CD4-positive, alpha-beta T cell (primary cell): ENCODE results near the gene HIPK4. TPM values are rescaled to one million over a fixed set of nuclear protein-coding genes. Genes with fewer than 3 reads are reported as not detected.

Experiments used
- ATAC-seq: fragments of 200-7000 bp; cut with Tn5 transposase; one replicate; pipeline ENCODE4 v1.10.0; 2022; ENCODE audit warnings: mild to moderate bottlenecking; ENCODE audit not compliant: poor library complexity
- CTCF ChIA-PET: fragments of 350-600 bp; sonication (Branson Sonifier 250); formaldehyde crosslinking; loops from one replicate; lab custom pipeline; 2021; ENCODE audit warnings: antibody characterized with exemption, inconsistent platforms; lab: Charles Lee
- POLR2A ChIA-PET: fragments of 350-600 bp; sonication (Branson Sonifier 250); formaldehyde crosslinking; loops from one replicate; lab custom pipeline; 2021; ENCODE audit warnings: antibody characterized with exemption, inconsistent platforms; lab: Charles Lee
- DNase-seq, 14 experiments: peaks; one replicate each; pipeline ENCODE4 v3.0.0-alpha.2; 2013 to 2020; ENCODE audit warnings: mixed read lengths in 2 of 14
- H3K27ac ChIP-seq, 2 donors: one replicate each; pipeline versions ENCODE4 v1.5.1 to v1.7.0; 2013; ENCODE audit warnings: low read length in 2 of 2, low read depth in 1 of 2, mild to moderate bottlenecking in 1 of 2
- H3K27me3 ChIP-seq, 2 experiments: 1 replicate in 1 of 2; 2 replicates in 1 of 2; pipeline versions ENCODE4 v1.6.1 to v1.7.0; 2013; ENCODE audit warnings: low read length in 2 of 2, control low read depth in 1 of 2, mild to moderate bottlenecking in 1 of 2, moderate library complexity in 1 of 2; ENCODE audit not compliant: insufficient read depth in 2 of 2, control insufficient read depth in 1 of 2
- H3K36me3 ChIP-seq: one replicate; pipeline ENCODE4 v1.6.1; 2013; ENCODE audit warnings: low read length, control low read depth; ENCODE audit not compliant: insufficient read depth
- H3K4me1 ChIP-seq: one replicate; pipeline ENCODE4 v1.6.1; 2013; ENCODE audit warnings: low read length, control low read depth; ENCODE audit not compliant: insufficient read depth
- H3K4me3 ChIP-seq: one replicate; pipeline ENCODE4 v1.5.1; 2013; ENCODE audit warnings: mild to moderate bottlenecking, low read length, moderate library complexity
- H3K9me3 ChIP-seq, 2 experiments: 1 replicate in 1 of 2; 2 replicates in 1 of 2; pipeline versions ENCODE4 v1.6.1 to v1.7.0; 2013; ENCODE audit warnings: low read length in 2 of 2, mild to moderate bottlenecking in 2 of 2, control low read depth in 1 of 2, moderate library complexity in 1 of 2; ENCODE audit not compliant: control insufficient read depth in 1 of 2, insufficient read depth in 1 of 2
- H3K27ac Mint-ChIP-seq: one replicate; pipeline ENCODE4 v1.8.0; 2020; ENCODE audit warnings: mixed read lengths
- H3K27me3 Mint-ChIP-seq: one replicate; pipeline ENCODE4 v1.8.0; 2021; ENCODE audit warnings: mixed read lengths
- H3K36me3 Mint-ChIP-seq: one replicate; pipeline ENCODE4 v1.8.0; 2021; ENCODE audit warnings: low read depth, mixed read lengths
- H3K4me1 Mint-ChIP-seq: one replicate; pipeline ENCODE4 v1.8.0; 2021; ENCODE audit warnings: low read depth, mixed read lengths
- H3K4me3 Mint-ChIP-seq: one replicate; pipeline ENCODE4 v1.8.0; 2020; ENCODE audit warnings: mild to moderate bottlenecking, mixed read lengths
- H3K9me3 Mint-ChIP-seq: one replicate; pipeline ENCODE4 v1.8.0; 2020; ENCODE audit warnings: mixed read lengths
- CTCF ChIP-seq: fragments of 200-600 bp; IDR thresholded peaks from one replicate; pipeline ENCODE4 v1.8.0; 2022; ENCODE audit warnings: antibody characterized with exemption, mild to moderate bottlenecking
- intact Hi-C, 2 experiments: fragments of 100-400 bp; cut with DNase I in 1 of 2; cut with micrococcal nuclease in 1 of 2; formaldehyde crosslinking; loops; one replicate each; pipeline versions ENCODE4 v1.15.1 to v1.9.0; 2023 to 2025; cut with DNase I, micrococcal nuclease
- total RNA-seq, 174 experiments: library from RNA in 2 of 174; stranded (reverse) in 2 of 174; gene quantifications; one replicate each; pipeline ENCODE4 v1.2.3 and lab custom pipeline; 2021 to 2026

The HIPK4 gene
- total RNA-seq, 2 experiments from 2014 or later, result 0.08 to 0.11 TPM

- Histone ChIP-seq H3K27me3 (no peaks in the 10 kb centered on the region), H3K4me1 (peaks cover 34% of the 10 kb centered on the region), H3K27ac (no peak overlapping the region), H3K4me3 (no peak overlapping the region), H3K36me3 (peaks cover 9% of the 10 kb centered on the region), H3K9me3 (no peaks in the 10 kb centered on the region)
- no peak for TF ChIP-seq CTCF
- Mint-ChIP-seq H3K4me3 (peak overlapping the region; percentile 42), H3K27me3 (peaks cover 4% of the 10 kb centered on the region), H3K36me3 (peaks cover 6% of the 10 kb centered on the region), H3K27ac (no peak overlapping the region), H3K4me1 (peaks cover 24% of the 10 kb centered on the region), H3K9me3 (no peaks in the 10 kb centered on the region)
- DNase-seq (no peak), ATAC-seq (no peak)
- intact Hi-C loops, result no loop called here
- CTCF ChIA-PET, result interaction anchor here (1.9 kb wide), 1 partner anchor 46 kb away, joined by 4 read pairs; no protein-coding TSS in a partner anchor
- POLR2A ChIA-PET, result no interaction called here
Measured at GRCh38 chr19:40418040-40418439, 28.1 kb upstream of the HIPK4 start.

- intact Hi-C loops, result no loop called here
- Mint-ChIP-seq H3K4me3 (peak overlapping the region; percentile 42), H3K4me1 (peaks cover 22% of the 10 kb centered on the region), H3K27ac (no peak overlapping the region), H3K36me3 (peaks cover 6% of the 10 kb centered on the region), H3K9me3 (no peaks in the 10 kb centered on the region), H3K27me3 (peaks cover 4% of the 10 kb centered on the region)
- CTCF ChIA-PET, result interaction anchor here (1.9 kb wide), 1 partner anchor 47 kb away, joined by 4 read pairs; no protein-coding TSS in a partner anchor
- no peak for TF ChIP-seq CTCF
- H3K27me3 ChIP-seq, result no peaks in the 10 kb centered on the region
- DNase-seq (no peak), ATAC-seq (no peak)
- H3K36me3 ChIP-seq, result peaks cover 4% of the 10 kb centered on the region
- H3K4me3 ChIP-seq, result no peak overlapping the region
- POLR2A ChIA-PET, result no interaction called here
- no peak overlapping the region for H3K27ac ChIP-seq
- H3K4me1 ChIP-seq, result peaks cover 30% of the 10 kb centered on the region
- no peaks in the 10 kb centered on the region for H3K9me3 ChIP-seq
Measured at GRCh38 chr19:40417643-40417981, 27.6 kb upstream of the HIPK4 start.

GRCh38 chr19:40416918-40417642 is 27.1 kb upstream of the HIPK4 start:
- ATAC-seq (no peak), DNase-seq (no peak)
- ChIA-PET POLR2A (interaction anchor here (0.7 kb wide), 1 partner anchor 359 kb away, joined by 3 read pairs; no protein-coding TSS in a partner anchor), CTCF (interaction anchor here (1.9 kb wide), 1 partner anchor 47 kb away, joined by 4 read pairs; no protein-coding TSS in a partner anchor)
- H3K9me3 ChIP-seq, result no peaks in the 10 kb centered on the region
- peaks cover under 1% of the 10 kb centered on the region for H3K36me3 Mint-ChIP-seq
- H3K36me3 ChIP-seq, result no peaks in the 10 kb centered on the region
- peaks cover 17% of the 10 kb centered on the region for H3K4me1 Mint-ChIP-seq
- peaks cover 25% of the 10 kb centered on the region for H3K4me1 ChIP-seq
- no peaks in the 10 kb centered on the region for H3K9me3 Mint-ChIP-seq
- no peak overlapping the region for H3K4me3 ChIP-seq
- intact Hi-C loops, result no loop called here
- peaks cover 4% of the 10 kb centered on the region for H3K27me3 Mint-ChIP-seq
- TF ChIP-seq CTCF, result no peak
- H3K4me3 Mint-ChIP-seq, result peak overlapping the region; percentile 30
- H3K27me3 ChIP-seq, result no peaks in the 10 kb centered on the region
- H3K27ac Mint-ChIP-seq, result no peak overlapping the region
- H3K27ac ChIP-seq, result no peak overlapping the region
